ENCODE measurements around the gene PIGQ.

- TF ChIP-seq HNF4G (IDR thresholded peaks at IDR 0.05; ENCODE audit: borderline replicate concordance, low read depth, low read length) = no peak
- TF ChIP-seq HNF4G (CRISPR knock-in tag; IDR thresholded peaks at IDR 0.05; ENCODE audit: borderline replicate concordance, low read depth) = no peak
- no peak for TF ChIP-seq MYC (CRISPR knock-in tag; IDR thresholded peaks at IDR 0.05; ENCODE audit: borderline replicate concordance)
- TF ChIP-seq TEF (CRISPR knock-in tag; IDR thresholded peaks at IDR 0.05) = no peak
- TF ChIP-seq KDM5A (IDR thresholded peaks at IDR 0.05; ENCODE audit: borderline replicate concordance, low read length) = no peak
- no peak for TF ChIP-seq ZC3H13 (CRISPR knock-in tag; IDR thresholded peaks at IDR 0.05)
Observed at GRCh38 chr16:595942-596735, 26.4 kb downstream of the PIGQ start.

Measured in HepG2 (cell line).